Effector memory CD4-positive, alpha-beta T cell (primary cell): Measurements from ENCODE around the gene FGD2.

Experiments
- DNase-seq, 3 donors: peaks; one replicate each; pipeline ENCODE4 v3.0.0-alpha.2; 2020
- H3K27ac ChIP-seq: 2 replicates; pipeline ENCODE4 v1.7.0; 2013; ENCODE audit warnings: mild to moderate bottlenecking, low read length, moderate library complexity; ENCODE audit not compliant: insufficient read depth, poor library complexity, severe bottlenecking
- H3K27me3 ChIP-seq: replicated peaks from 2 replicates; pipeline ENCODE4 v1.7.0; 2013; ENCODE audit warnings: mild to moderate bottlenecking, low read length; ENCODE audit not compliant: insufficient read depth, control insufficient read depth, poor library complexity, severe bottlenecking
- H3K36me3 ChIP-seq: 2 replicates; pipeline ENCODE4 v1.7.0; 2013; ENCODE audit warnings: mild to moderate bottlenecking, low read length, moderate library complexity; ENCODE audit not compliant: control insufficient read depth, insufficient read depth
- H3K4me1 ChIP-seq: 2 replicates; pipeline ENCODE4 v1.7.0; 2013; ENCODE audit warnings: low read length, mild to moderate bottlenecking; ENCODE audit not compliant: control insufficient read depth, insufficient read depth, poor library complexity, severe bottlenecking
- H3K4me3 ChIP-seq: 2 replicates; pipeline ENCODE4 v1.7.0; 2013; ENCODE audit warnings: low read length, low read depth, mild to moderate bottlenecking; ENCODE audit not compliant: insufficient read depth, poor library complexity, severe bottlenecking
- H3K9me3 ChIP-seq: 2 replicates; pipeline ENCODE4 v1.7.0; 2013; ENCODE audit warnings: mild to moderate bottlenecking, low read length, moderate library complexity; ENCODE audit not compliant: control insufficient read depth

FGD2 gene

GRCh38 chr6:37018198-37019064 is 13.0 kb downstream of the FGD2 start:
- Histone ChIP-seq H3K27me3 (no peaks in the 10 kb centered on the region), H3K4me3 (no peak overlapping the region), H3K9me3 (no peaks in the 10 kb centered on the region), H3K27ac (peak overlapping the region; percentile 37), H3K36me3 (no peaks in the 10 kb centered on the region), H3K4me1 (peaks cover 33% of the 10 kb centered on the region)
- peak; percentile 72 to 79 (median 75) for DNase-seq

DNA sequence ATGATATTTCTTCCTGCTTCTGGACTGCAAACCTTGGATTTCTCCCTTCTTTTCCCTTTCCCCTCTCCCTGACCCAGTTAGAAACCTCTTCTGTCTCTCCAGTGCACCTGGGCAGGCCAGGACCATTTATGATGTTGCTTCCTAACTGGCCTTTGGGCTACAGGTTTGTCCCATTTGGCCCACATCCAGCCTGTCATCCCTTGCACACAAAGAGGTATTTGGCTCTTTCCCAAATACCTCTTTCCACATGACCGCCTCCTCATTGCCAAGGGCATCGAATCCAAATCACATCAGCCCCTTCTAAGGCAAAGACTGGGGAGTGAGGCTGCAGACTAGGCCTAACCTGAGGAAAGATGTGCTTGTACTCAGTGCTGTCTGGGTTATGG is 13.6 kb downstream of the FGD2 start:
- no peaks in the 10 kb centered on the region for H3K27me3 ChIP-seq
- no peaks in the 10 kb centered on the region for H3K36me3 ChIP-seq
- no peaks in the 10 kb centered on the region for H3K9me3 ChIP-seq
- H3K27ac ChIP-seq: peak overlapping the region; percentile 37
- DNase-seq: no peak
- no peak overlapping the region for H3K4me3 ChIP-seq
- peaks cover 33% of the 10 kb centered on the region for H3K4me1 ChIP-seq

GRCh38 chr6:37020381-37020780 is 14.9 kb downstream of the FGD2 start:
- peaks cover 33% of the 10 kb centered on the region for H3K4me1 ChIP-seq
- no peaks in the 10 kb centered on the region for H3K36me3 ChIP-seq
- no peaks in the 10 kb centered on the region for H3K27me3 ChIP-seq
- no peak overlapping the region for H3K27ac ChIP-seq
- no peak for DNase-seq
- no peak overlapping the region for H3K4me3 ChIP-seq
- no peaks in the 10 kb centered on the region for H3K9me3 ChIP-seq

DNA sequence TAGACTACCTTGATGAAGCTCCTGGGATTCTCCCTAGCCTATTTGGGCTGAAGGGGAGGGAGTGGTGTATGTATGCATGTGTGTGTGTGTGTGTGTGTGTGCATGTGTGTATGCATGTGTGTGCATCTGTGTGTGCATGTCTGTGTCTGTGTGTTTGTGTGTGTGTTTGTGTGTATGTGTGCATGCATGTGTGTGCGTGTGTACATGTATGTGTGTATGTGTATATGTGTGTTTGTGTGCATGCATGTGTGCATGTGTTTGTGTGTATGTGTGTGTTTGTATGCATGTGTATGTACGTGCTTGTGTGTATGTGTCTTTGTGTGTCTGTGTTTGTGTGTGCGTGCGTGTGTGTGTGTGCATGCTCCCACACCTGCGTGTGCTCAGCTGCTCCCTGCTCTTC is 15.4 kb downstream of the FGD2 start:
- no peak overlapping the region for H3K4me3 ChIP-seq
- no peak overlapping the region for H3K27ac ChIP-seq
- no peaks in the 10 kb centered on the region for H3K27me3 ChIP-seq
- H3K4me1 ChIP-seq: peaks cover 33% of the 10 kb centered on the region
- DNase-seq: no peak
- H3K9me3 ChIP-seq: no peaks in the 10 kb centered on the region
- no peaks in the 10 kb centered on the region for H3K36me3 ChIP-seq

DNA sequence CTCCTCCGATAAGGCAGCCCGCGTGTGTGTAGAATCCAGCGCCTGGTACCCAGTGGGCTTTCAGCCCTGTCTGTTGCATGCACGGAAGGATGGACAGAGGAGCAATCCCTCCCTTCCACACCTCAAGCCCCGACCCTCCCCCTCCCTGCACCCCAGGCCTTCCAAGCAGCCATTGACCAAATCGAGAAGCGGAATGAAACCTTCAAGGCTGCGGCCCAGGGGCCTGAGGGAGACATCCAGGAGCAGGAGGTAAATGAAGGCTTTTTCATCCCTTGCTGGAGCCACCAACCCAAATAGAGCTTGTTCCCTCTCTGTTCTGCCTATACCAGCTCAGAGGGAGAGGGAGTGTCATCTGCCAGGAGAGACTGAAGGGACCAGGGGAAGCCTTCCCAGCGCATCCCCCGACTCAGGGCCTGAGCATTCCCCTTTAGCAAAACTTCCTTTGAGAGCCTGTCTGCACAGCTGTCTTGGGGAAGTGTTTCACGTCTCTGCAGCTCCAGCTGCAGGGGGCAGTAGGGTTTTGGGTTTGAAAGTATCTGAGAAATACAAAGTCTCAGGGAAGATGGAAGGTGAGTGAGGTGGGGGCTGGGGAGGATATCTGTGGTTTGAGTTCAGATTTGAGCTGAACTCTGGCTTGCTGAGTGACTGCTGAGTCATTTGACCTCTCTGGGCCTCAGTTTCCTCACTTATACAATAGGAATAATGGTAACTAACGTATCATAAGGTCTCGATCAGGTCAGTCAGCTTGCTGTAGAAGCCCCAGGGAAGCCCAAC is 16.1 kb downstream of the FGD2 start:
- no peaks in the 10 kb centered on the region for H3K36me3 ChIP-seq
- no peak overlapping the region for H3K27ac ChIP-seq
- peak; percentile 32 to 58 (median 45) for DNase-seq
- peaks cover 33% of the 10 kb centered on the region for H3K4me1 ChIP-seq
- H3K4me3 ChIP-seq: no peak overlapping the region
- H3K9me3 ChIP-seq: no peaks in the 10 kb centered on the region
- H3K27me3 ChIP-seq: no peaks in the 10 kb centered on the region

- DNase-seq: no peak
- Histone ChIP-seq H3K27me3 (no peaks in the 10 kb centered on the region), H3K27ac (no peak overlapping the region), H3K4me1 (peaks cover 33% of the 10 kb centered on the region), H3K9me3 (no peaks in the 10 kb centered on the region), H3K36me3 (no peaks in the 10 kb centered on the region), H3K4me3 (no peak overlapping the region)
Measured at GRCh38 chr6:37022135-37022863, 16.8 kb downstream of the FGD2 start.

DNA sequence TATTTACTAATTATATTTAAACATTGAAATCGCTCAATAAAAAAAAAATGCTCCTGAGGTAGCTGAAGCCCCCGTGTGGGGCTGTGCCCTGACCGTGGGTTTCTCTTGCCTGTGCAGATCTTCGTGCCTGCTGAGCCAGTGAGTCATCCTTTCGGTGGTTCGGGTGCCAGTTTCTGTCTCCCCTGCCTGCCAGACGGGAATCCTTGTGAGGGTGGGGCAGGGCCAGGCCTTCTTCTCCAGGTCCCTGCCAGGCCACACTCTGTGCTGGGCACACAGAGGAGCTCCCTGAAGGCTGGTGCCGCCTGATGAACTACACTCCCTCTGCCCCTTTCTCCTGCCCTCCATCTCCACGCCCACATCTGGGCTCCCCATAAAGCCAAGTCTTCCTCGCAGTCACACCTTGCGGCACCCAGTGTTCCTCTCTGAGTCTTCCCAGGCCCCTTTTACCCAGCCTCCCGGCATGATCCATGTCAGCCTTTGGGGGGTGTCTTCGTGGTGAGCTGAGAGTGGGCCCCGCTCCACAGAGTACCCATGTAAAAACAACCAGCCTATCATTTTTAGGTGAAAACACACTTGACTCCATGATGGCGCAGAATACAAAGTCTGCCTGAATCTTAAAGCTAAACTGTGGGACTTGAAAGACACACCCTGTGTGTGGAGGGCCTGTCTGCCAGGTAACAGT is 19.3 kb downstream of the FGD2 start:
- Histone ChIP-seq H3K4me1 (peaks cover 18% of the 10 kb centered on the region), H3K36me3 (no peaks in the 10 kb centered on the region), H3K4me3 (no peak overlapping the region), H3K27ac (no peak overlapping the region), H3K27me3 (no peaks in the 10 kb centered on the region), H3K9me3 (no peaks in the 10 kb centered on the region)
- no peak for DNase-seq

DNA sequence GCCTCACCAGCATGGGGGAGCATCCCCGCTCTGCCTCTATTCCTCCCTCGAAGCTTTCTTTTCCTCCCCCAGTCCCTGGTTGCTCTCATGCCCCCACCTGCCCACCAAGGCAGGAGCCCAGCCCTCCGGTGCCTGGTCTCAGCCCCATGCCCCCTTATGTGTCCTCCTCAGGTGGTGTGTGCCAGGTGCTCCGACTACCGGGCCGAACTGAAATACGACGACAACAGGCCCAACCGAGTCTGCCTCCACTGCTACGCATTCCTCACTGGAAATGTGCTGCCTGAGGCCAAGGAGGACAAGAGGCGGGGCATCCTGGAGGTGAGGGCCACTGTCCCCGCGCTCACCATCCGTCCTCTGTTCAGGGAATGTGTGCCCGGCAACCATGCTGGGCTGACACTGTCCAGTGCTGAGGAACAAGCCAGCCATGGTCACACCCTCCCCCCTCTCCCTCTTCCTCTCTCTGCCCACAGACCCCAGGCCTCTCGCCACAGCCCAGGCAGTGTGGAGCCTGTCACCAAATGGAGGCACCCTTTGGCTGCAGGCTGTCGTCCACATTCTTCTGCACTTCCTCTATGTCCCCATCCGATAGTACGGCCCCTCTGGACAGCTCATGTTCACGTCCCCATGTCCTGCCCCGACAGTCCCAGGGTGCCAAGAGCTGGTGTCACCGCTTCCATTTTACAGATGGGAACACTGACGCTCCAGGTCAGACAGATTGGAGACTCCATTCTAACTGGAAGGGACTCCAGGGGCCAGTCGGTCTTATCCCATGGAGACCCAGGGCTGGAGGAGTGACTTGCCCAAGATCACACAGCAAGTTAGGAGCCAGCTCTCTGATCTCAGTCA is 20.4 kb downstream of the FGD2 start:
- Histone ChIP-seq H3K36me3 (no peaks in the 10 kb centered on the region), H3K27ac (no peak overlapping the region), H3K4me3 (no peak overlapping the region), H3K27me3 (no peaks in the 10 kb centered on the region), H3K4me1 (peaks cover 18% of the 10 kb centered on the region), H3K9me3 (no peaks in the 10 kb centered on the region)
- DNase-seq: no peak
